Cardiac fibroblast (primary cell): ENCODE data around the gene PAM.

Source experiments
- DNase-seq, 2 donors: peaks; one replicate each; pipeline versions ENCODE4 v3.0.0 to v3.0.0-alpha.2; 2010; ENCODE audit warnings: low read depth in 2 of 2
- H3K4me3 ChIP-seq, 2 donors: replicated peaks in 1 of 2; 1 replicate in 1 of 2; 2 replicates in 1 of 2; pipeline ENCODE4 v1.5.1; 2011; ENCODE audit warnings: low read depth in 2 of 2, low read length in 2 of 2, mild to moderate bottlenecking in 2 of 2, moderate library complexity in 1 of 2
- CTCF ChIP-seq: IDR thresholded peaks from one replicate; pipeline ENCODE4 v1.5.1; 2011; ENCODE audit warnings: low read depth, mild to moderate bottlenecking, low read length, inconsistent platforms

PAM gene

DNA sequence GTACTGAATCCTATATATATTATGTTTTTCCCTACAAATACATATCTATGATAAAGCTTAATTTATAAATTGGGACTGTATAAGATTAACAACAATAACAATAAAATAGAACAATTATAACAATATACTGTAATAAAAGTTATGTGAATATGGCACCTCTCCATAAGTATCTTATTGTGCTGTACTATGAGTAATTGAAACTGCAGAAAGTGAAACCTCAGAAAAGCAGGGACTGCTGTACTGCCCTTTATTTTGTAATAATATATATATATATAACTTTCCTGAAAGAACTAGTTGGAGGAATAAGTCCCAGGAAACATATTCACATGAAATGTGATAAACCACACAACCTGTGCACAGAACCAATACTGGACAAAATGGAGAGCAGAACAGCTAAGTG is 77.3 kb downstream of the PAM start:
- no peak overlapping the region for H3K4me3 ChIP-seq
- peak in 1 of 2 donors; percentile 19 for DNase-seq
- no peak for TF ChIP-seq CTCF

GRCh38 chr5:102833146-102833545 is 78.0 kb downstream of the PAM start:
- TF ChIP-seq CTCF, result no peak
- DNase-seq, result peak in 1 of 2 donors; percentile 8
- no peak overlapping the region for H3K4me3 ChIP-seq

- no peak for TF ChIP-seq CTCF
- H3K4me3 ChIP-seq, result no peak overlapping the region
- no peak for DNase-seq
Measured at GRCh38 chr5:102834438-102834964, 79.4 kb downstream of the PAM start.

DNA sequence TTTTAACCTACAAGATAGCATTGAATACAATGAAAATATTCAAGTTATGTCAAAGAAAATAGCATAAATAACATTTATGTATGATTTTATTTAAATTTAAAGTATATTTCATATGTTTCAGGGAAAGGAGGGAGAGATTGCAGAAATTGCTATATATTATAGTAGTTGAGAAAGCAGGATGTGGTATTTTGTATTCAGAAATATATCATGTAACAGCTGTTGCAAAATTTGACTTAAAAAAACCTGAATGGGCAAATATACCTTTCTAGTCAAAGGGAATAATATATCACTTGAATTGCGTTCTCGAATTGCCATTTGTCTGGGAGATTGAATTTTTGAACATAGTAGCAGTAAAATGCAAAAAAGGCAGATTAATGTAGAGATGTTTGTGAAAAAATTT is 80.6 kb downstream of the PAM start:
- DNase-seq, result no peak
- no peak for TF ChIP-seq CTCF

GRCh38 chr5:102841021-102841420 is 85.9 kb downstream of the PAM start:
- TF ChIP-seq CTCF, result no peak
- H3K4me3 ChIP-seq, result no peak overlapping the region
- no peak for DNase-seq

More for the DNA sequence above, 80.6 kb downstream of the PAM start:
- H3K4me3 ChIP-seq, result no peak overlapping the region

DNA sequence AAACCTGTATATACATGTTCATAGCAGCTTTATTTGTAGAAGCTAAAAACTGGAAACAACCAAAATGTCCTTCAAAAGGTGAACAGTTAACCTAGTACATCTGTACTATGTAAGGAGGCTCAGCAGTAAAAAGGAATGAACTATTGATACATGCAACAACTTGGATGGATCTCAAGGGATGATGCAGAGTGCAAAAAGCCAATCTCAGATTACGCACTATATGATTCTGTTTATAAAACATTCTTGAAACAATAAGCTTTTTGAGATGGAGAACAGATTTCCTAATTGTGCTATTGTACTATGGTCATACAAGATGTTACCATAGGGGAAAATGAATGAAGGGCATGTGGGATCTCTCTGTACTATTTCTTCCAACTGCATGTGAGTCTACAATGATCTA is 88.9 kb downstream of the PAM start:
- DNase-seq, result no peak
- no peak overlapping the region for H3K4me3 ChIP-seq
- no peak for TF ChIP-seq CTCF

DNA sequence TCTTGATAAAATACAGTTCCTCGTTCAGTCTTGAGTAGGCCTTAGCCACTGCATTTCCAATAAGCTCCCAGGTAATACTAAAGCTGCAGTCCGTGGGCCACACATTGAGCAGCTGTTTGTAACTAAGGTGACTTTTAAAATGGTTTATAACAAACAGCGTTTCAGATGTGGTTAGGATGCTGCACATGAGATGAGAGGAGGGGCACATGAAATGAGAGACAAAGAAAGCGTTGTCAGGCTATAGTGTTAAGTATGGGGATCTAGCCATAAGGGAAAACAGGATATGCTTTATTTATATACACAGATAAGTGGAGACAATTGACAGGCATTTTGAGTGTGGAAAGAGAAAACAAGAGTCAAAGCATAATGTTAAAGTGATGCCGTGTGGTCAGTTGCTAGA is 89.9 kb downstream of the PAM start:
- no peak for DNase-seq
- H3K4me3 ChIP-seq, result no peak overlapping the region
- no peak for TF ChIP-seq CTCF
